Hindlimb muscle (tissue), 1 donor: ENCODE results near the gene MAP3K7. TPM values are rescaled to one million over a fixed set of nuclear protein-coding genes. Genes with fewer than 3 reads are reported as not detected.

Source experiments
- DNase-seq: peaks from one replicate; pipeline ENCODE4 v3.0.0-alpha.2; 2013
- polyA plus RNA-seq: library from polyadenylated mRNA; unstranded; fragments of 120-200 nt; gene quantifications from one replicate; pipeline ENCODE4 v1.2.1, GENCODE V29; 2013; ENCODE audit not compliant: insufficient read length

Gene MAP3K7
- polyA plus RNA-seq, 1 donor, result 35.9 TPM

DNA sequence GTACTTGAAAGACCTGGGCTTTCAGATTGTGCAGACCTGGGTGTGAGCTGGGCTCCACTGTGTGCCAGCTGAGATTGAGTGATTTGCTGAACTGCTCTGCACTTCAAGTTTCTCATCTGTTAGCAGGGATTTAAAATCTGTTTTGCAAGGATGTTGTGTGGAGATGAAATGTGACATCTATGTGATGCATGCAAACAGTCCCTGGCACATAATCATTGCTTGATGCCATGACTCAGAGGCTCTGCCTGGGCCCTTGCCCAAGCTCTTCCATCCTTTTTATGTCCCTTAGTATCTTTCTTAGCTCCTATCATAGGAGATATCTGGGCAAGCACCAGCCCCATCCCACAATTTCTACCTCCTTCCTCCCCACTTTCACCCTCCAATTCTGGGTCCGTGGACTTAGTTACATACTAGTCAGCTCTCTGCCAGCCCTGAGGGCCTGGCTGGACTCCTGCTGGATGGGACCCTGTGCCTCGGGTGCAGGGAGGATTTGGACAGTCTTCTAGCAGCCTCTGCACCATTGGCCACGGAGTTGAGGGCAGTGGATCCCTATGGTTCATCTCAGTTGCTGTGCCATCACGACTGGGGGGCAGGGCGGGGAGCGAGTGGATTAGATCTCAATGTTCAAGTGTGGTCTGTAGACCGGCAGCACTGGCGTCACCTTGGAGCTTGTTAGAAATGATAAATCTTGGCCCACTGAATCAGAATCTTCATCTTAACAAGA, 103.6 kb downstream of the MAP3K7 start:
- DNase-seq, result no peak

- DNase-seq, result no peak
These were observed 106.2 kb downstream of the MAP3K7 start for GRCh38 chr6:90480666-90481065.

DNA sequence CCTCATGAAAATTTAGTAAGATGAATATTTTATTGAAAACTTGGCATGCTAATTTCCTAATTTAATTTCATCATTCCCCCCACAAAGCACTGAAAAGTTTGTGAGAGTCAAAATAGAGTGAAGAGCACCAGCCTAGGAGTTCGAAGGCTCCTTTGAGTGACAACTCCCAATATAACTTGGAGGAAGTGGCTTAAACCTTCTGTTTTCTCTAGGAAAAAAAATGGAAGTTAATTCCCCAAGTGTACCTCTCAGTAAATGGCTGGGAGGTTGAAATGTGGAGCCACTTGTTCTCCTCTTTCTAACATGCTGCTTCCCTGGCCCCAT, 107.3 kb downstream of the MAP3K7 start:
- DNase-seq, result no peak

DNA sequence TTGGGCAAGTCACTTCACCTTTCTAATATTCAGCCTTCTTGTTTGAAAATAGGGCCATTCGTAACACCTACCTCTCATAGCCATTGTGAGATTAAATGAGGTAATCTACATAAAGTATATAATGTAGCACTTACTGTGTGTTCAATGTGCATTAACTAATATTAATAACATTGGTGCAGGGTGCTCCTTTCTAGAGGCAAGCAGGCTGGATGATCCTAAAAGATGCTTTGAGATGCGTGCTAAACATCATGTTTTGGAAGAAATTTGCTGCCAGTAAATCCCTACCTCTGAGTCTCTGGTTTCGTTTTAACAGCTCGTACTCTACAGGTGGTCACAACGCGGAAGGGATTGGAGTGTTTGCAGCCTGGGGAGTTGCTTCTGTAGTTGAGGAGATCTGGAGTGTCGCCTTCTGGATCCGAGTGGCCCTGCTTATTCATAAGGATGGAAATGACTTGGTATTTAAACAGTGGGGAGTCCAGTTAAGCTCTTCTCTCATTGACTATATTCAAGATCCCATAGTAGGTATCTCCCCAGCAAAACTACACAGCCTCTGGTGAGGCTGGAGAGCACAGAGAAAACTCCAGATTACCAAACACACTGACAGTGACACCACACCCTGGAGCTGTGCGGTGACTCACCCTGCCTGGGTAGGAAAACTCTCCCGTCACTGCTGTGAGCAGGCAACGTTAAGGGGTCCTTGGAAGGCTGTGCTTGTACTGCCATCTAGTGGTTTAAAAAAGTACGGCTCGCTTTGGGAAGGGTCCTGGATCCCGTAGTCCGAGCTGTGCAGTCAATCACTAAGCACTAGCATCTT, 107.9 kb downstream of the MAP3K7 start:
- peak; percentile 90 for DNase-seq

DNA sequence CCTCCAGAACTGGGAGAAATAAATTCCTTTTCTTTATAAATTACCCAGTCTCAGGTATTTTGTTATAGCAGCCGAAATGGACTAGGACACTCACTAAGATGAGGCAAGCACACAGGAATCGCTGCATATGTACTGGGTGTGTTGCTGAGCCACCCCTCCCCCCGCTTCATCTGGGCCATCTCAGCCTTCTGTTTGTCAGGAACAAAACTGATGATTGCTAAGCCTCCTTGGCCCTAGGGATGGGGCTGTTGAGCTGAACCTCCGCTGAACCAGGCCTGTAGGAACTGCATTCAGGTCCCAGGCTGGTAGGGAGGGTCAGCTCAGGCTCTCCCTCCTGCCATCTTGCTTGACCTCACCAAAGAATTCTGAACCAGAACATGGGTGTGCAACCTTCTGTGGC, 108.6 kb downstream of the MAP3K7 start:
- no peak for DNase-seq

GRCh38 chr6:90477366-90477765, 109.5 kb downstream of the MAP3K7 start:
- DNase-seq, result no peak

GRCh38 chr6:90472716-90473115, 114.2 kb downstream of the MAP3K7 start:
- DNase-seq, result no peak

DNA sequence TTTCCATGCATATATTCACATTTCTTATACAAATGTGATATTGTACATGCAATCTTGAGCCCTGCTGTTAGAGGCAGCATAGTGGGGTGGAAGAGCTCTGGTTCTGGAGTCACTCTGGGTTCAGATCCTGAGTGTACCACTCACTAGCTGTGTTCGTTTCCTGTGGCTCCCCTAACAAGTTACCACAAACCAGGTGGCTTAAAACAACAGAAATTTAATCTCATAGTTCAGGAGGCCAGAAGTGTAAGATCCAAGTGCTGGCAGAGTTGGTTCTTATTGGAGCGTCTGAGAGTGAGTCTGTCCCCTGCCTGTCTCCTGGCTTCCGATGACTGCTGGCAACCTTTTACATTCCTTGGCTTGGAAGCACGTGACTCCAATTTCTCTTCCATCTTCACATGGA, 115.6 kb downstream of the MAP3K7 start:
- DNase-seq, result no peak

DNA sequence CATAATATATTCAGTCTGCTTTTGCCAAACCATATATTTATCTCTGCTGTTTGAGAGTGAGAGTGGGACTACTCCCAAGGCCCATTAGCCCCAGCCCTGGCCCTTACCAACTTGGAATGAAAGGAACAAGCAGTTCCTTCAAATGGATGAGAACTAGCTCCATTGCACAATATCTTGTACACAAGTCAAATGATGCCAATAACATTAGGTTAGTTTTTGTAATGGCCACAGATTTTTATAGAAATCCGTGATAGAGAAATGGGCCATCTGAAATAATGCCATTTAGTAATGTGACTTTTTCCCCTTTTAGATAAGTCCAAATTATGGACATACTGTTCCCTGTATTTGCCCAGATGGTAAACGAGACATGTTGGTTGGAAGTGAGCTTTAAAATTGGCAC, 117.0 kb downstream of the MAP3K7 start:
- no peak for DNase-seq

DNA sequence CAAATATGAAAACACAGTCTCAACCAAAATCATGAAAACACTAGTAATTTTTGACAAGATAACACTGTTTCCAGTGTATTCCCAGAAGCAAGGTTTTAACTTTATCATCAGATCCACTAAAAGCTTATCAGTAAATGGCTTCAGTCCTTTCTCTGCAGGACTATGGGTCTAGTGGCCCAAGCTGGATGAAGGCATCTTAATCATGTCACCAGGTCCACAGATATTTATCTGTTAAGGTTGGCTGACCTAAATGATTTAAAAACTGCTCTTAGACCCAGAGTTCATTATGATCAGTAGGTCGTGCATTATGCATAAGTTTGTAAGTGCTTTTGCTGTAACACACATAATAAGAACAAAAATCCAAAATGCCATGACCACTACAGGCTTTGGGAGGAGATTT, 118.0 kb downstream of the MAP3K7 start:
- DNase-seq, result no peak

DNA sequence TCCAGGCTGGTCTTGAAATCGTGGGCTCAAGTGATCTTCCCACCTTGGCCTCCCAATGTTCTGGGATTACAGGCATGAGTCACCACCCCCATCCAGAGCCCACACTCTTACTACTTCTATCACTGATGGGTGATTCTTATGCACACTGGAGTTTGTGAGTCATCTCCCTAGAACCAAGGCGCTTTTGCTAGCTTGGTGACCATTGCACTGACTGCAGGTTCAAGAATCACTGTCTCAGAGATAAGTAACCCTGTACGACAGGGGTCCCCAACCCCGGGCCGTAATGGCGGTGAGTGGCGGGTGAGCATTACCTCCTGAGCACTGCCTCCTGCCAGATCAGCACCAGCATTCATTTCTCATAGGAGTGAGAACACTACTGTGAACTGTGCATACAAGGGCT, 118.8 kb downstream of the MAP3K7 start:
- no peak for DNase-seq

GRCh38 chr6:90467546-90467945, 119.3 kb downstream of the MAP3K7 start:
- DNase-seq, result no peak

DNA sequence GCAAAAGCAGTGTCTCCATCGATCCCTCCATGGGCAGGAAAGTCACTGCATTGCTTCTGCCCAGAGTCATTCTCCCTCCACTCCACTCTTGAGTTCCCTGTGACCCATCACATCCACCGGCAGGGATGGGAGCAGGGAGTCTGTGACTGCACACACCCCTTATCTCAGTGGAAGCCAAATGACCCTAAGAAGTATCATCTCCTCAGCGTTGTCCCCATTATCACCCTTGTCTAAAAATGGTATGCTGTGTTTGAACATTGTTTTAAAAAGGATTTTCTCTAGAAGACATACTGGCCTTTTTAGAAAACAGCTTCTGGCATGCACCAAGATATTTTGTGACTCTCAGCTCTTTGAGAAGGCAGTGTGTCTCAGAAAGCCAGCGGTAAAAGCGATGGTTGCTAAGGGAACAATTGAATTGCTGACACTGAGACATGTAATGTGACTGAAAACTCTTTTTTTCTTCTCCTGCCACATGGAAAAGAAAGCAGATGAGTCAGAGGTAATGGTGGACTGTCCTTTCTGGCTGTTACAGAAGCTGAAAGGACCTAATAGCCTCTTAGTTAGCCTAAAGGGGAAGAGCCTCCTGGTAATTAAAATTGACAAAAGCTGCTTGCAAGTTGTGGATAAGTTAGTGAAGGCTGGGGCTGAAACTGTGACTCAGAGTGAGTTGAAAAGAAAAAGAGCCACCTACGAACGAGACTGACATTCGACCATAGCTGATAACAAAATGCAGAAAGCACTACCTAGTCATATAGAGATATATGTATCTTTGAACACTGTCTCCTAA, 120.5 kb downstream of the MAP3K7 start:
- DNase-seq, result no peak

DNA sequence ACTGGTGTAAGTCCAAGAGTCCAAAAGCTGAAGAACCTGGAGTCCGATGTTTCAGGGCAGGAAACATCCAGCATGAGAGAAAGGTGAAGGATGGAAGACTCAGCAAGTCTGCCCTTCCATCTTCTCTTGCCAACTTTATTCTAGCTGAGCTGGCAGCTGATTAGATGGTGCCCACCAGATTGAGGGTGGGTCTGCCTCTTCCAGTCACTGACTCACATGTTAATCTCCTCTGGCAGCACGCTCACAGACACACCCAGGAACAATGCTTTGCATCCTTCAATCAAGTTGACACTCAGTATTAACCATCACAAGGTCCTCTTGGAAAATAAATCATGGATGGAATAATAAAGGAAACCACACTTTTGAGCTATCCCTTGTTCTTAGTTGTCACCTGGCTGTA, 121.2 kb downstream of the MAP3K7 start:
- DNase-seq, result no peak

DNA sequence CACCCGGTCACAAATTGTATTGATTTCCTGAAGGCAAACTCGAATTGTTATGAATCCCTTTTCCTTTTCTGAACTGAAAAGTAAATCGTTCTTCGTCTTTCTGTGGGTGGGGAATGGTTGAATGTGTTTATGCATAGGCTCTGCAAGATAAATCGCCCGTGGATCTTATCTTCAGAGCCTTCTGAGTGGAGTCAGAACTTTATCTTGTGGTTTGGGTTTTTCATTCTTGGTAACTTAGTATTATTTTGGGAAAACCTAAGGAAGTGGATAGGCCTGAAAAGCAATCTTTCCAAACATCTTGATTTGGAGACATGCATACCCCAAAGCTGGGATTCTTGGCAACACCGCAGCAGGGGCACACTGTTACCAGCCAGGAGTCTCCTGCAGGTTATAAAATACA, 122.4 kb downstream of the MAP3K7 start:
- DNase-seq, result no peak

DNA sequence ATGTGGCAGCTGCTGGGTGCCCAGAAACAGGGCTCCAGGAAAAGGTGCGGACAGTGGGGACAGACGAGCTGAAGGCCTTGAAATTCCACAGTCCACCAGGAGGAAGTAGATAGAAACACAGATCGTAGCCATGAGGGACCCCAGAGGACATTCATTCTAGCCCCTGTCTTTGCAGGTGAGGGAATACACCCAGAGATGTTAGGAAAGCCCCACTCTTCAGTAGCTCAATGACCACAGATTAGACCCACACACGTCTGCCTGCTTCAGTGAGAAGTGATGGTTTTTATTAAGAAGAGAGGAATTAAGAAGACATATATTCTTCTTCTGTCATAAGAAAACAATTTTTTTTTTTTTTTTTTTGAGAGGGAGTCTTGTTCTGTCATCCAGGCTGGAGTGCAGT, 123.0 kb downstream of the MAP3K7 start:
- no peak for DNase-seq
